Measurements from ENCODE around the gene HRG. TPM values are rescaled to one million over a fixed set of nuclear protein-coding genes. Genes with fewer than 3 reads are reported as not detected.
"Not testable (repeated sequence)": the region's sequence is repeated elsewhere in the genome, so short reads cannot be mapped to it uniquely, and the experiment has no call there.

The HRG gene
- total RNA-seq, 2 experiments from 2014 or later = not detected

GRCh38 chr3:186686475-186686874 is 20.7 kb downstream of the HRG start:
- H3K9me3 Mint-ChIP-seq (ENCODE audit: insufficient read depth); H3K36me3 Mint-ChIP-seq (ENCODE audit: low read depth); POLR2A ChIA-PET; CTCF ChIA-PET; H3K27ac Mint-ChIP-seq; ATAC-seq; DNase-seq; H3K4me3 Mint-ChIP-seq; H3K4me1 Mint-ChIP-seq (ENCODE audit: low read depth): not testable (repeated sequence)
- H3K27me3 Mint-ChIP-seq (ENCODE audit: low read depth) = peaks cover 40% of the 10 kb centered on the region

GRCh38 chr3:186687120-186687651 is 21.4 kb downstream of the HRG start:
- no peaks in the 10 kb centered on the region for H3K4me1 Mint-ChIP-seq (ENCODE audit: low read depth)
- CTCF ChIA-PET = no interaction called here
- no peaks in the 10 kb centered on the region for H3K9me3 Mint-ChIP-seq (ENCODE audit: insufficient read depth)
- POLR2A ChIA-PET = no interaction called here
- peaks cover 40% of the 10 kb centered on the region for H3K27me3 Mint-ChIP-seq (ENCODE audit: low read depth)
- no peak overlapping the region for H3K4me3 Mint-ChIP-seq
- no peak overlapping the region for H3K27ac Mint-ChIP-seq
- ATAC-seq = no peak
- no peaks in the 10 kb centered on the region for H3K36me3 Mint-ChIP-seq (ENCODE audit: low read depth)
- no peak for DNase-seq

GRCh38 chr3:186690304-186690703 is 24.5 kb downstream of the HRG start:
- POLR2A ChIA-PET; H3K4me1 Mint-ChIP-seq (ENCODE audit: low read depth); H3K27ac Mint-ChIP-seq; H3K36me3 Mint-ChIP-seq (ENCODE audit: low read depth); H3K4me3 Mint-ChIP-seq; DNase-seq; ATAC-seq; CTCF ChIA-PET; H3K9me3 Mint-ChIP-seq (ENCODE audit: insufficient read depth): not testable (repeated sequence)
- H3K27me3 Mint-ChIP-seq (ENCODE audit: low read depth) = peaks cover 36% of the 10 kb centered on the region

DNA sequence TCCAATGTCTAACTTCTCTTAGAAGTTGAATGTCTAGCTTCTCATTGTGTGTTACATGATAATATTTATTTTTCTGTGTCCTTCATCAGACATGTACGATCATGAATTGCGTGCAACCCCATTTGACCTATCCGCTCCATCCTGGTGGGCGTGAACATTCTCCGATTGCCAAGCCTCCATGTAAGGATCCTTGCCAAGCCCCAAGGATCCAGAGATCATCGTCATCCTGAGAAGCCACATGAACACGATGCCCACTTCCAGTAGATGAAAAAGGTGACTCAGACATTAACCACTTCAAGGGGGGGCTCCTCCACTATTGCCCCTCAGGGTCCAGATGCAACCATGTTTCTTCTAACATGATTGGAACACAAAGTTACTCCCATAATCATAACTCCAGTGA is 25.9 kb downstream of the HRG start:
- Mint-ChIP-seq H3K9me3 (ENCODE audit: insufficient read depth) (no peaks in the 10 kb centered on the region), H3K4me3 (no peak overlapping the region), H3K36me3 (ENCODE audit: low read depth) (no peaks in the 10 kb centered on the region), H3K27ac (no peak overlapping the region), H3K4me1 (ENCODE audit: low read depth) (no peaks in the 10 kb centered on the region), H3K27me3 (ENCODE audit: low read depth) (peaks cover 25% of the 10 kb centered on the region)
- DNase-seq = no peak
- no peak for ATAC-seq
- POLR2A ChIA-PET = no interaction called here
- CTCF ChIA-PET = no interaction called here

DNA sequence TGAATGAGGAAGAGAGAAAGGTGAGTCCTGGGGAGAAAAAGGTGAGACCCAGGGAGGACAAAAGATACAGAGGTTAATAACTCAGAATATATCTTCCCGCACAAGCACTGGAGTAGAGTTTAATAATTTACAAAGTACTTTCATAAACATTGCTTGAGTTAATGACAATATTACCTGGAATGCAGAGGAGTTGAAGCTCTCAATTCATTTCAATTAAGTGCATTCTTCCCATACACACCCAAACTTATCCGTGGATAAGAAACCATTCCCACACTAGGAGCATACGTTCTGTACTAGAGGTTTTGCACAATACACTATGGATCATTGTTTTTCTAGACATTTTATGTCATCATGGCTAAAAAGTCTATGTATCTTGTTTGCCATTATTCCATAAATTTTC is 28.0 kb downstream of the HRG start:
- Mint-ChIP-seq H3K27me3 (ENCODE audit: low read depth) (peaks cover 27% of the 10 kb centered on the region), H3K4me1 (ENCODE audit: low read depth) (no peaks in the 10 kb centered on the region), H3K4me3 (no peak overlapping the region), H3K36me3 (ENCODE audit: low read depth) (no peaks in the 10 kb centered on the region), H3K27ac (no peak overlapping the region), H3K9me3 (ENCODE audit: insufficient read depth) (no peaks in the 10 kb centered on the region)
- ChIA-PET CTCF (interaction anchor here (0.8 to 1.4 kb wide), 2 partner anchors 76 to 750 kb away, joined by 4 read pairs; no protein-coding TSS in a partner anchor), POLR2A (no interaction called here)
- ATAC-seq (no peak), DNase-seq (no peak)

DNA sequence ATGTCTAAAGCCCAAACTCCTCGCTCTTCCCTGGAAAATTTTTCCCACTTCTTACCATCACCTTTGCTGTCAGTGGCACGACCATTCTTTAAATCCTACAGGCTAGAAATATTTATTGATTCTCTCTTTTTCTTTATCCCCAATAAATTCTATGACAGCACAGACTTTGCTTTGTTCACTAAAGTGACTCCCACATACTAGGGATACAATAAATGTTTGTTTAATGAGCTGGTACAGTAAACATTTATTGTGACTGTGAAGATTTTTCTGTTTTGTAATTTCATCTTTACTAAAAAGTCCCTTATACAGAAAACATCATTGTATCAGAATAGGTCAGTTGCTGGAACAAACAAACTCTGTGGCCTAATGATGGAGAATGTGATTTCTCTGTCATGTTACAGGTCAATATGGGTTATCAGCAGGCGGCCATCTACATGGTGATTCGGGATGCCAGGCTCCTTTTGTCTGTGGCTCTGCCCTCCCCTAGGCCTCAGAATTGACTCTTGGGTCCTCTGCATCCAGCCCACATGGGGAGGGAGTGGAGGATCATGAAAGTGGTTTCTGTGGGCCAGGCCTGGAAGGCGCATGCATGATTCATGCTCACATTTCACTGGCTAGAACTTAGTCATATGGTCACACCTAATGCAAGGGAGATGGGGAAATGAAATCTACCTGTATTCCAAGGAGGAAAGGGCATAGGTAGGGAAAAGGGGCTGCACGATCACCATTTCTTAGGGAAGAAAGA is 28.6 kb downstream of the HRG start:
- no peaks in the 10 kb centered on the region for H3K9me3 Mint-ChIP-seq (ENCODE audit: insufficient read depth)
- CTCF ChIA-PET = interaction anchor here (1.4 kb wide), 1 partner anchor 77 kb away, joined by 4 read pairs; no protein-coding TSS in a partner anchor
- no peak overlapping the region for H3K4me3 Mint-ChIP-seq
- no peaks in the 10 kb centered on the region for H3K4me1 Mint-ChIP-seq (ENCODE audit: low read depth)
- H3K27me3 Mint-ChIP-seq (ENCODE audit: low read depth) = peaks cover 27% of the 10 kb centered on the region
- DNase-seq (no peak), ATAC-seq (no peak)
- no peak overlapping the region for H3K27ac Mint-ChIP-seq
- POLR2A ChIA-PET = no interaction called here
- H3K36me3 Mint-ChIP-seq (ENCODE audit: low read depth) = no peaks in the 10 kb centered on the region

DNA sequence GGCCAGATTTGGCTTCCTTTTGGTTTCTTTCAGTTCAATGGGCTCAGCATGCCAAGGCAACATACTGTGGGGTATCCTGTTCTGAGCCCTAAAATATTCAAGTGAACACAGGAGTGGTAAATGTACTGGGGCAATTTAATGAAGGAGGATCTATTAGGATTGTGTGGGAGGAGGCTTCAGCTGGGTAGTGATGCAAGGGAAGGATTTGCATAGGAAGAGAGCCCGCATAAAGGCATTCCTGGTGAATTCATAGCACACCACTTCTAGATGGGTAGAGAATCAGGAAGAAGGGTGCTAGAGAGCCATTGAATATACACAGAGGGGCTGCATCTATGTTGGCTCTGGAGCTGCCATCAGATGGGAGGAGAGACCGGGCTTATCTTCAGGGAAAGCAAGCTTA is 30.7 kb downstream of the HRG start:
- no peak overlapping the region for H3K27ac Mint-ChIP-seq
- no peaks in the 10 kb centered on the region for H3K9me3 Mint-ChIP-seq (ENCODE audit: insufficient read depth)
- ATAC-seq (no peak), DNase-seq (no peak)
- ChIA-PET POLR2A (no interaction called here), CTCF (interaction anchor here (1.4 kb wide), 2 partner anchors 8 to 79 kb away, joined by 3 to 4 read pairs; no protein-coding TSS in a partner anchor)
- peaks cover 30% of the 10 kb centered on the region for H3K27me3 Mint-ChIP-seq (ENCODE audit: low read depth)
- H3K36me3 Mint-ChIP-seq (ENCODE audit: low read depth) = no peaks in the 10 kb centered on the region
- H3K4me1 Mint-ChIP-seq (ENCODE audit: low read depth) = no peaks in the 10 kb centered on the region
- H3K4me3 Mint-ChIP-seq = no peak overlapping the region

- POLR2A ChIA-PET = no interaction called here
- CTCF ChIA-PET = interaction anchor here (1.4 kb wide), 1 partner anchor 80 kb away, joined by 4 read pairs; no protein-coding TSS in a partner anchor
Measured at GRCh38 chr3:186697510-186697909, 31.7 kb downstream of the HRG start.

DNA sequence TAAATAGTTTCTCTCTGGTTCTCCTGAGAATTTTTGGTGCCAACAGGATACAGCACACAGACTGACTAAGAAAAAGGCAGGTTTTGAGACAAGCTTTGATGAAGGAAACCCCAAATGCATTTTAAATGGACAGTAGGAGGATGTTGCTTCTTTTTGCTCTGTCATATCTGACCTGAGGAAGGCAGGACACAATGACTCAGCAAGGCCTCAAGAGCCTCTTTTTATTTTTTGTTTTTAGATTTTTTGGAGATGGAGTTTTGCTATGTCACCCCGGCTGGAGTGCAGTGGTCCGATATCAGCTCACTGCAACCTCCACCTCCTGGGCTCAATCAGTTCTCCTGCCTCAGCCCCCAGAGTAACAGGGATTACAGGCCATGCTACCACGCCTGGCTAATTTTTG is 34.5 kb downstream of the HRG start:
- CTCF ChIA-PET = no interaction called here
- Mint-ChIP-seq H3K27me3 (ENCODE audit: low read depth) (peaks cover 38% of the 10 kb centered on the region), H3K4me1 (ENCODE audit: low read depth) (no peaks in the 10 kb centered on the region), H3K4me3 (no peak overlapping the region), H3K36me3 (ENCODE audit: low read depth) (no peaks in the 10 kb centered on the region), H3K9me3 (ENCODE audit: insufficient read depth) (no peaks in the 10 kb centered on the region), H3K27ac (no peak overlapping the region)
- ATAC-seq (no peak), DNase-seq (no peak)
- POLR2A ChIA-PET = no interaction called here

More at GRCh38 chr3:186697510-186697909, 31.7 kb downstream of the HRG start:
- no peaks in the 10 kb centered on the region for H3K36me3 Mint-ChIP-seq (ENCODE audit: low read depth)
- peaks cover 28% of the 10 kb centered on the region for H3K27me3 Mint-ChIP-seq (ENCODE audit: low read depth)
- no peak for DNase-seq
- no peaks in the 10 kb centered on the region for H3K4me1 Mint-ChIP-seq (ENCODE audit: low read depth)
- no peak overlapping the region for H3K4me3 Mint-ChIP-seq
- no peaks in the 10 kb centered on the region for H3K9me3 Mint-ChIP-seq (ENCODE audit: insufficient read depth)
- no peak for ATAC-seq
- H3K27ac Mint-ChIP-seq = no peak overlapping the region

GRCh38 chr3:186702451-186702850 is 36.6 kb downstream of the HRG start:
- CTCF ChIA-PET; H3K4me3 Mint-ChIP-seq; DNase-seq; H3K36me3 Mint-ChIP-seq (ENCODE audit: low read depth); ATAC-seq; POLR2A ChIA-PET; H3K9me3 Mint-ChIP-seq (ENCODE audit: insufficient read depth); H3K27ac Mint-ChIP-seq: not testable (repeated sequence)
- peaks cover 12% of the 10 kb centered on the region for H3K4me1 Mint-ChIP-seq (ENCODE audit: low read depth)
- peaks cover 47% of the 10 kb centered on the region for H3K27me3 Mint-ChIP-seq (ENCODE audit: low read depth)

- CTCF ChIA-PET = no interaction called here
- H3K27me3 Mint-ChIP-seq (ENCODE audit: low read depth) = peaks cover 58% of the 10 kb centered on the region
- H3K4me1 Mint-ChIP-seq (ENCODE audit: low read depth) = peaks cover 12% of the 10 kb centered on the region
- DNase-seq (peak; percentile 76), ATAC-seq (peak; percentile 99)
- H3K9me3 Mint-ChIP-seq (ENCODE audit: insufficient read depth) = no peaks in the 10 kb centered on the region
- H3K36me3 Mint-ChIP-seq (ENCODE audit: low read depth) = no peaks in the 10 kb centered on the region
- POLR2A ChIA-PET = no interaction called here
- H3K27ac Mint-ChIP-seq = no peak overlapping the region
- no peak overlapping the region for H3K4me3 Mint-ChIP-seq
Measured at GRCh38 chr3:186705882-186706780, 40.3 kb downstream of the HRG start.
